Measurements from ENCODE around the gene SLF1. TPM values are rescaled to one million over a fixed set of nuclear protein-coding genes. Genes with fewer than 3 reads are reported as not detected.

SLF1 gene
- total RNA-seq, 2 donors from 2014 or later: 22.0 to 32.4 TPM

- H3K27me3 ChIP-seq (ENCODE audit: control insufficient read depth, insufficient read depth, low read length, poor library complexity, severe bottlenecking): no peaks in the 10 kb centered on the region
- no peaks in the 10 kb centered on the region for H3K36me3 ChIP-seq (ENCODE audit: control insufficient read depth, insufficient read depth, low read length)
- no peaks in the 10 kb centered on the region for H3K9me3 ChIP-seq (ENCODE audit: control insufficient read depth, low read length)
- H3K4me3 Mint-ChIP-seq: peak overlapping the region; percentile 84
- H3K9me3 Mint-ChIP-seq: no peaks in the 10 kb centered on the region
- no peaks in the 10 kb centered on the region for H3K4me1 ChIP-seq (ENCODE audit: control insufficient read depth, insufficient read depth, low read length)
- peak overlapping the region; percentile 98 for H3K4me3 ChIP-seq (ENCODE audit: low read length)
- H3K27me3 Mint-ChIP-seq (ENCODE audit: insufficient read depth): no peaks in the 10 kb centered on the region
- DNase-seq: peak; percentile 82
- H3K36me3 Mint-ChIP-seq (ENCODE audit: low read depth): no peaks in the 10 kb centered on the region
- no peak for TF ChIP-seq CTCF (conservative IDR thresholded peaks at IDR 0.05)
- H3K27ac ChIP-seq (ENCODE audit: low read depth, low read length): peak overlapping the region; percentile 57
- peaks cover 22% of the 10 kb centered on the region for H3K4me1 Mint-ChIP-seq
- WGBS, 2 experiments (ENCODE audit: insufficient coverage in 1 of 2, insufficient read length in 1 of 2): 0 to 1% methylated on average over 15 to 23 of the region's 23 CpGs
- H3K9ac ChIP-seq (ENCODE audit: extremely low read depth, low read length, poor library complexity, severe bottlenecking): peak overlapping the region; percentile 80
- peak overlapping the region; percentile 94 for H3K27ac Mint-ChIP-seq
Observed at GRCh38 chr5:94618029-94618492, 408 bp upstream of the SLF1 start.

- no peak for TF ChIP-seq CTCF (conservative IDR thresholded peaks at IDR 0.05)
- Histone ChIP-seq H3K27me3 (ENCODE audit: control insufficient read depth, insufficient read depth, low read length, poor library complexity, severe bottlenecking) (no peaks in the 10 kb centered on the region), H3K9ac (ENCODE audit: extremely low read depth, low read length, poor library complexity, severe bottlenecking) (no peak overlapping the region), H3K9me3 (ENCODE audit: control insufficient read depth, low read length) (no peaks in the 10 kb centered on the region), H3K4me3 (ENCODE audit: low read length) (peak overlapping the region; percentile 98), H3K36me3 (ENCODE audit: control insufficient read depth, insufficient read depth, low read length) (no peaks in the 10 kb centered on the region), H3K27ac (ENCODE audit: low read depth, low read length) (no peak overlapping the region), H3K4me1 (ENCODE audit: control insufficient read depth, insufficient read depth, low read length) (no peaks in the 10 kb centered on the region)
- DNase-seq: no peak
- Mint-ChIP-seq H3K4me3 (peak overlapping the region; percentile 84), H3K9me3 (no peaks in the 10 kb centered on the region), H3K27ac (no peak overlapping the region), H3K27me3 (ENCODE audit: insufficient read depth) (no peaks in the 10 kb centered on the region), H3K4me1 (peaks cover 16% of the 10 kb centered on the region), H3K36me3 (ENCODE audit: low read depth) (no peaks in the 10 kb centered on the region)
- WGBS, 2 experiments (ENCODE audit: insufficient coverage in 1 of 2, insufficient read length in 1 of 2): 94% methylated on average over 4 of the region's 5 CpGs; no CpG with 5 or more reads in 1 of the 2 experiments
Observed at GRCh38 chr5:94620256-94620655, 1.8 kb downstream of the SLF1 start.

- no peak overlapping the region for H3K27ac ChIP-seq (ENCODE audit: low read depth, low read length)
- H3K36me3 Mint-ChIP-seq (ENCODE audit: low read depth): no peaks in the 10 kb centered on the region
- H3K27ac Mint-ChIP-seq: no peak overlapping the region
- H3K9me3 ChIP-seq (ENCODE audit: control insufficient read depth, low read length): no peaks in the 10 kb centered on the region
- 91 to 94% methylated on average over 2 to 5 of the region's 5 CpGs for WGBS, 2 experiments (ENCODE audit: insufficient coverage in 1 of 2, insufficient read length in 1 of 2)
- H3K27me3 Mint-ChIP-seq (ENCODE audit: insufficient read depth): no peaks in the 10 kb centered on the region
- no peaks in the 10 kb centered on the region for H3K4me1 ChIP-seq (ENCODE audit: control insufficient read depth, insufficient read depth, low read length)
- no peaks in the 10 kb centered on the region for H3K27me3 ChIP-seq (ENCODE audit: control insufficient read depth, insufficient read depth, low read length, poor library complexity, severe bottlenecking)
- H3K36me3 ChIP-seq (ENCODE audit: control insufficient read depth, insufficient read depth, low read length): no peaks in the 10 kb centered on the region
- DNase-seq: no peak
- no peaks in the 10 kb centered on the region for H3K9me3 Mint-ChIP-seq
- H3K4me1 Mint-ChIP-seq: peaks cover 13% of the 10 kb centered on the region
- TF ChIP-seq CTCF (conservative IDR thresholded peaks at IDR 0.05): no peak
- no peak overlapping the region for H3K4me3 Mint-ChIP-seq
- H3K9ac ChIP-seq (ENCODE audit: extremely low read depth, low read length, poor library complexity, severe bottlenecking): no peak overlapping the region
- no peak overlapping the region for H3K4me3 ChIP-seq (ENCODE audit: low read length)
Observed at GRCh38 chr5:94621763-94622162, 3.3 kb downstream of the SLF1 start.
